ENCODE results near the gene EHMT1. TPM values are rescaled to one million over a fixed set of nuclear protein-coding genes. Genes with fewer than 3 reads are reported as not detected.

The EHMT1 gene
- total and polyA plus RNA-seq, 2 donors (not counting 1 experiment from before 2014, with no cell fraction given): 101 to 394 TPM

DNA sequence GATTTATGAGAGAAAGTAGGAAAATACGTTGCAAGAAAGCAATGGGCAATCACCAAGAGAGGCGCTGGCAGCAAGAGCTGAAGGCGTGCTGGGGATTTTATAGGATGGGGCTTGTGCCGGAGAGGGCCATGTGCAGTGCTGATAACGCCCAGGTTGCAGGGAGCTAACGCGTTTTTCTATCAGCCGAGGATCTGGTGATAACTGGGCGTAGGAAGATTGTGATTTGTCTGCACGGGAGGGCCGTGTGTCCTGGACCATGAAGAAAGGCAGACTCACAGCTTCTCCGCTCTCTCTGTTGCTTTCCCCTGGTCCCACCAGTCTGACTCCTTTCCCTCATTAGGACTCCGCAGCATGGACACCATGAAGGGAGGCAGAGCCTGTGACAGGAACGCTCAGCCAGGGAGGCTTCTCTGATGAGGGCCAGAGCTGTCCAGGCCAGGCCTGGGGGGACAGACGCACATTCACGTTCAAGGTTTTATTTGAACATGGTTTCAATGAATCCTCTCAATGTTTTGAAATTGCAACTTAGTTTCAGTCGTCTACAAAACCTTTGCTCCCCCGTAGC lies 246.9 kb downstream of the EHMT1 start:
- intact Hi-C loops (cut with micrococcal nuclease): no loop called here
- 91% methylated on average over 17 of the region's 18 CpGs for WGBS (ENCODE audit: insufficient coverage)
- ATAC-seq (ENCODE audit: low read depth) (no peak), DNase-seq (no peak)
- Histone ChIP-seq H2AFZ (ENCODE audit: insufficient read depth, low read depth, low read length, poor library complexity, severe bottlenecking) (no peak overlapping the region), H3K9ac (ENCODE audit: low read length) (no peak overlapping the region), H3K4me3 (ENCODE audit: control extremely low read depth in 1 of 5, extremely low read depth in 1 of 5, insufficient read depth in 1 of 5, low read depth in 2 of 5, low read length in 4 of 5) (no peak overlapping the region), H3K9me3 (ENCODE audit: control extremely low read depth in 1 of 3, control insufficient read depth in 2 of 3, insufficient read depth in 1 of 3, low read length in 2 of 3) (peaks cover 0 to 9% (median 4%) of the 10 kb centered on the region in 3 donors), H3K27ac (ENCODE audit: low read length in 2 of 2) (no peak overlapping the region), H3K36me3 (replicated peaks in 1 of 2; ENCODE audit: control extremely low read depth in 1 of 2, control insufficient read depth in 1 of 2, extremely low read depth in 1 of 2, insufficient read depth in 2 of 2, low read length in 1 of 2) (no peaks in the 10 kb centered on the region), H4K20me1 (ENCODE audit: control insufficient read depth, insufficient read depth, low read length, poor library complexity, severe bottlenecking) (no peaks in the 10 kb centered on the region), H3K79me2 (ENCODE audit: control insufficient read depth, insufficient read depth, low read length) (no peaks in the 10 kb centered on the region), H3K4me2 (replicated peaks; ENCODE audit: low read depth, low read length, poor library complexity, severe bottlenecking) (no peak overlapping the region), H3K27me3 (replicated peaks in 1 of 4; ENCODE audit: control extremely low read depth in 1 of 4, control insufficient read depth in 3 of 4, insufficient read depth in 4 of 4, low read length in 3 of 4) (peaks cover 0 to 13% (median 2%) of the 10 kb centered on the region in 4 experiments), H3K4me1 (ENCODE audit: control insufficient read depth in 2 of 2, insufficient read depth in 2 of 2, low read length in 2 of 2) (no peaks in the 10 kb centered on the region)
- CTCF ChIA-PET: no interaction called here
- Mint-ChIP-seq H3K9me3 (ENCODE audit: insufficient read depth) (peaks cover 3% of the 10 kb centered on the region), H3K27ac (no peak overlapping the region), H3K27me3 (peaks cover 31% of the 10 kb centered on the region), H3K4me1 (peaks cover 3% of the 10 kb centered on the region), H3K4me3 (no peak overlapping the region)
- POLR2A ChIA-PET: no interaction called here
- TF ChIP-seq EZH2 (IDR thresholded peaks at IDR 0.05; ENCODE audit: borderline replicate concordance, insufficient read depth, low read depth, low read length, poor library complexity, severe bottlenecking): no peak
- TF ChIP-seq, protein P1, sequence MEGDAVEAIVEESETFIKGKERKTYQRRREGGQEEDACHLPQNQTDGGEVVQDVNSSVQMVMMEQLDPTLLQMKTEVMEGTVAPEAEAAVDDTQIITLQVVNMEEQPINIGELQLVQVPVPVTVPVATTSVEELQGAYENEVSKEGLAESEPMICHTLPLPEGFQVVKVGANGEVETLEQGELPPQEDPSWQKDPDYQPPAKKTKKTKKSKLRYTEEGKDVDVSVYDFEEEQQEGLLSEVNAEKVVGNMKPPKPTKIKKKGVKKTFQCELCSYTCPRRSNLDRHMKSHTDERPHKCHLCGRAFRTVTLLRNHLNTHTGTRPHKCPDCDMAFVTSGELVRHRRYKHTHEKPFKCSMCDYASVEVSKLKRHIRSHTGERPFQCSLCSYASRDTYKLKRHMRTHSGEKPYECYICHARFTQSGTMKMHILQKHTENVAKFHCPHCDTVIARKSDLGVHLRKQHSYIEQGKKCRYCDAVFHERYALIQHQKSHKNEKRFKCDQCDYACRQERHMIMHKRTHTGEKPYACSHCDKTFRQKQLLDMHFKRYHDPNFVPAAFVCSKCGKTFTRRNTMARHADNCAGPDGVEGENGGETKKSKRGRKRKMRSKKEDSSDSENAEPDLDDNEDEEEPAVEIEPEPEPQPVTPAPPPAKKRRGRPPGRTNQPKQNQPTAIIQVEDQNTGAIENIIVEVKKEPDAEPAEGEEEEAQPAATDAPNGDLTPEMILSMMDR (IDR thresholded peaks at IDR 0.05): no peak

DNA sequence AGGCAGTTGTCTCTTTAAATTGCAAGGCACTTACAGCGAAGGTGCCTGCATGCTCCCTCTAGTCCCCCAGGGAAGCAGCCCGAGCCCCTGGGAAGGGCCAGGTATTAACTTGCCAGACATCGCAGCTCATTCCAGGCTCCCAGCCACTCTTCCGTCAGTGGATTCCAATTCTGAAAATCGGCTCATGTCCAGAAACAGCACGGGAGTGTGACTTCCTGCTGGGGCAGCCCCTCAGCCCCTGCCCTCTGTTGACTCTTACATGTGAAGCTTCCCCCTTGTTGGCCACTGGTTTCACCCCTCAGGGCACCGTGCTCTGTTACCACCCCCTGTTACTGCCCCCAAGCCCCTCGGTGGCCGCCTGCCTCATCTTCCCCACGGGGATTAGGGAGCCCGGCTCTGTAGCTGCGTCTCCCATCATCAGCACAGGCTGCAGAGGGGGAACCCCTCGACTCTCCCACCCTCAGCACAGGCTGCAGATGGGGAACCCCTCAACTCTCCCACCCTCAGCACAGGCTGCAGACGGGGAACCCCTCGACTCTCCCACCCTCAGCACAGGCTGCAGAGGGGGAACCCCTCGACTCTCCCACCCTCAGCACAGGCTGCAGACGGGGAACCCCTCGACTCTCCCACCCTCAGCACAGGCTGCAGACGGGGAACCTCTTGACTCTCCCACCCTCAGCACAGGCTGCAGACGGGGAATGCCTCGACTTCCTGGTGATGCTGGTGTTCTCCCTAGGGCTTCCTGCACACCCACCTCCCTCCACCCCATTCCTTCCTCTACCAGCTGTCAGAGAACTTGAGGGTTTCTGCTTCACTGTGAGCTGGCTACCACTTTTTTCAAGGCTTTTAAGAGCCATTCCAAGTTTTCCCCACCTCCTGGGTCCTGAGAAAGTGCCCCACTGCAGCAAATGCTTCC lies 247.7 kb downstream of the EHMT1 start:
- WGBS (ENCODE audit: insufficient coverage): 41% methylated on average over 15 of the region's 21 CpGs
- no peaks in the 10 kb centered on the region for H3K4me1 ChIP-seq (ENCODE audit: control insufficient read depth in 2 of 2, insufficient read depth in 2 of 2, low read length in 2 of 2)
- peaks cover 0 to 10% (median 2%) of the 10 kb centered on the region in 4 experiments for H3K27me3 ChIP-seq (replicated peaks in 1 of 4; ENCODE audit: control extremely low read depth in 1 of 4, control insufficient read depth in 3 of 4, insufficient read depth in 4 of 4, low read length in 3 of 4)
- intact Hi-C loops (cut with micrococcal nuclease): no loop called here
- Mint-ChIP-seq H3K4me3 (no peak overlapping the region), H3K27me3 (peaks cover 31% of the 10 kb centered on the region), H3K9me3 (ENCODE audit: insufficient read depth) (peaks cover 3% of the 10 kb centered on the region), H3K4me1 (peaks cover 3% of the 10 kb centered on the region), H3K27ac (no peak overlapping the region)
- DNase-seq (no peak), ATAC-seq (ENCODE audit: low read depth) (no peak)
- H3K36me3 ChIP-seq (replicated peaks in 1 of 2; ENCODE audit: control extremely low read depth in 1 of 2, control insufficient read depth in 1 of 2, extremely low read depth in 1 of 2, insufficient read depth in 2 of 2, low read length in 1 of 2): no peaks in the 10 kb centered on the region
- ChIA-PET CTCF (no interaction called here), POLR2A (no interaction called here)
- no peak overlapping the region for H3K4me2 ChIP-seq (replicated peaks; ENCODE audit: low read depth, low read length, poor library complexity, severe bottlenecking)
- H3K4me3 ChIP-seq (ENCODE audit: control extremely low read depth in 1 of 5, extremely low read depth in 1 of 5, insufficient read depth in 1 of 5, low read depth in 2 of 5, low read length in 4 of 5): no peak overlapping the region
- H4K20me1 ChIP-seq (ENCODE audit: control insufficient read depth, insufficient read depth, low read length, poor library complexity, severe bottlenecking): no peaks in the 10 kb centered on the region
- H3K9ac ChIP-seq (ENCODE audit: low read length): no peak overlapping the region
- TF ChIP-seq EZH2 (IDR thresholded peaks at IDR 0.05; ENCODE audit: borderline replicate concordance, insufficient read depth, low read depth, low read length, poor library complexity, severe bottlenecking): no peak
- TF ChIP-seq, protein P1 (IDR thresholded peaks at IDR 0.05): no peak
- H3K9me3 ChIP-seq (ENCODE audit: control extremely low read depth in 1 of 3, control insufficient read depth in 2 of 3, insufficient read depth in 1 of 3, low read length in 2 of 3): peaks cover 0 to 6% (median 0%) of the 10 kb centered on the region in 3 donors
- H3K27ac ChIP-seq (ENCODE audit: low read length in 2 of 2): no peak overlapping the region
- H3K79me2 ChIP-seq (ENCODE audit: control insufficient read depth, insufficient read depth, low read length): no peaks in the 10 kb centered on the region
- H2AFZ ChIP-seq (ENCODE audit: insufficient read depth, low read depth, low read length, poor library complexity, severe bottlenecking): no peak overlapping the region
